ENCODE data around the gene MB21D2.
A peak's percentile ranks its signal among the peaks of the same experiment; 100 is the strongest.

MB21D2 gene

GRCh38 chr3:192843723-192844485, 73.8 kb downstream of the MB21D2 start:
- peaks cover 43% of the 10 kb centered on the region for H3K4me1 Mint-ChIP-seq
- no peak overlapping the region for H3K4me3 Mint-ChIP-seq
- H3K36me3 Mint-ChIP-seq = peaks cover 7% of the 10 kb centered on the region
- H3K9me3 Mint-ChIP-seq = no peaks in the 10 kb centered on the region
- H3K27ac Mint-ChIP-seq = no peak overlapping the region
- no peak for ATAC-seq
- H3K27me3 Mint-ChIP-seq = peaks cover 10% of the 10 kb centered on the region

GRCh38 chr3:192843119-192843518, 74.5 kb downstream of the MB21D2 start:
- peaks cover 7% of the 10 kb centered on the region for H3K36me3 Mint-ChIP-seq
- peaks cover 42% of the 10 kb centered on the region for H3K4me1 Mint-ChIP-seq
- no peak for ATAC-seq
- peaks cover 10% of the 10 kb centered on the region for H3K27me3 Mint-ChIP-seq
- H3K9me3 Mint-ChIP-seq = no peaks in the 10 kb centered on the region
- H3K4me3 Mint-ChIP-seq = no peak overlapping the region
- H3K27ac Mint-ChIP-seq = no peak overlapping the region

- peaks cover 10% of the 10 kb centered on the region for H3K27me3 Mint-ChIP-seq
- H3K9me3 Mint-ChIP-seq = no peaks in the 10 kb centered on the region
- peaks cover 7% of the 10 kb centered on the region for H3K36me3 Mint-ChIP-seq
- H3K4me3 Mint-ChIP-seq = no peak overlapping the region
- H3K27ac Mint-ChIP-seq = no peak overlapping the region
- ATAC-seq = no peak
- peaks cover 44% of the 10 kb centered on the region for H3K4me1 Mint-ChIP-seq
Measured at GRCh38 chr3:192842711-192843110, 74.9 kb downstream of the MB21D2 start.

GRCh38 chr3:192842138-192842537, 75.5 kb downstream of the MB21D2 start:
- ATAC-seq = no peak
- peaks cover 44% of the 10 kb centered on the region for H3K4me1 Mint-ChIP-seq
- no peak overlapping the region for H3K27ac Mint-ChIP-seq

GRCh38 chr3:192841428-192841827, 76.2 kb downstream of the MB21D2 start:
- H3K36me3 Mint-ChIP-seq = peaks cover 7% of the 10 kb centered on the region
- H3K27me3 Mint-ChIP-seq = peaks cover 10% of the 10 kb centered on the region
- no peaks in the 10 kb centered on the region for H3K9me3 Mint-ChIP-seq
- no peak overlapping the region for H3K4me3 Mint-ChIP-seq
- H3K27ac Mint-ChIP-seq = no peak overlapping the region
- no peak for ATAC-seq
- peaks cover 44% of the 10 kb centered on the region for H3K4me1 Mint-ChIP-seq

More at GRCh38 chr3:192842138-192842537, 75.5 kb downstream of the MB21D2 start:
- no peaks in the 10 kb centered on the region for H3K9me3 Mint-ChIP-seq
- H3K36me3 Mint-ChIP-seq = peaks cover 7% of the 10 kb centered on the region
- peaks cover 10% of the 10 kb centered on the region for H3K27me3 Mint-ChIP-seq
- H3K4me3 Mint-ChIP-seq = no peak overlapping the region

GRCh38 chr3:192840143-192840836, 77.4 kb downstream of the MB21D2 start:
- Mint-ChIP-seq H3K9me3 (no peaks in the 10 kb centered on the region), H3K36me3 (peaks cover 7% of the 10 kb centered on the region), H3K4me3 (no peak overlapping the region), H3K27me3 (peaks cover 10% of the 10 kb centered on the region), H3K4me1 (peaks cover 43% of the 10 kb centered on the region), H3K27ac (peak overlapping the region; percentile 31)
- no peak for ATAC-seq

- ATAC-seq = no peak
Measured at GRCh38 chr3:192835818-192836815, 81.5 kb downstream of the MB21D2 start.

GRCh38 chr3:192834428-192834827, 83.2 kb downstream of the MB21D2 start:
- Mint-ChIP-seq H3K4me3 (no peak overlapping the region), H3K9me3 (no peaks in the 10 kb centered on the region), H3K4me1 (peaks cover 34% of the 10 kb centered on the region), H3K27ac (no peak overlapping the region), H3K36me3 (no peaks in the 10 kb centered on the region), H3K27me3 (no peaks in the 10 kb centered on the region)
- ATAC-seq = no peak

More at GRCh38 chr3:192835818-192836815, 81.5 kb downstream of the MB21D2 start:
- Mint-ChIP-seq H3K9me3 (no peaks in the 10 kb centered on the region), H3K4me1 (peaks cover 35% of the 10 kb centered on the region), H3K27ac (peak overlapping the region; percentile 77), H3K36me3 (no peaks in the 10 kb centered on the region), H3K4me3 (no peak overlapping the region), H3K27me3 (no peaks in the 10 kb centered on the region)

GRCh38 chr3:192833177-192833890, 84.3 kb downstream of the MB21D2 start:
- Mint-ChIP-seq H3K27me3 (no peaks in the 10 kb centered on the region), H3K36me3 (no peaks in the 10 kb centered on the region), H3K27ac (no peak overlapping the region), H3K4me1 (peaks cover 34% of the 10 kb centered on the region), H3K9me3 (no peaks in the 10 kb centered on the region), H3K4me3 (no peak overlapping the region)
- ATAC-seq = no peak

GRCh38 chr3:192831801-192832347, 85.8 kb downstream of the MB21D2 start:
- ATAC-seq = no peak
- peaks cover 5% of the 10 kb centered on the region for H3K36me3 Mint-ChIP-seq
- H3K27me3 Mint-ChIP-seq = no peaks in the 10 kb centered on the region
- H3K9me3 Mint-ChIP-seq = peaks cover 4% of the 10 kb centered on the region
- H3K4me3 Mint-ChIP-seq = no peak overlapping the region
- peaks cover 20% of the 10 kb centered on the region for H3K4me1 Mint-ChIP-seq
- H3K27ac Mint-ChIP-seq = peak overlapping the region; percentile 49

GRCh38 chr3:192831111-192831644, 86.5 kb downstream of the MB21D2 start:
- ATAC-seq = peak; percentile 64
- H3K4me3 Mint-ChIP-seq = peak overlapping the region; percentile 16
- H3K27ac Mint-ChIP-seq = peak overlapping the region; percentile 49
- H3K27me3 Mint-ChIP-seq = no peaks in the 10 kb centered on the region
- H3K4me1 Mint-ChIP-seq = peaks cover 17% of the 10 kb centered on the region
- H3K36me3 Mint-ChIP-seq = peaks cover 5% of the 10 kb centered on the region
- peaks cover 4% of the 10 kb centered on the region for H3K9me3 Mint-ChIP-seq

GRCh38 chr3:192830291-192831110, 87.2 kb downstream of the MB21D2 start:
- H3K27ac Mint-ChIP-seq = peak overlapping the region; percentile 49
- peaks cover 4% of the 10 kb centered on the region for H3K9me3 Mint-ChIP-seq
- peak; percentile 44 for ATAC-seq
- H3K4me1 Mint-ChIP-seq = peaks cover 24% of the 10 kb centered on the region
- H3K27me3 Mint-ChIP-seq = no peaks in the 10 kb centered on the region
- no peak overlapping the region for H3K4me3 Mint-ChIP-seq
- H3K36me3 Mint-ChIP-seq = peaks cover 5% of the 10 kb centered on the region

GRCh38 chr3:192827863-192828594, 89.6 kb downstream of the MB21D2 start:
- H3K4me3 Mint-ChIP-seq = no peak overlapping the region
- no peak overlapping the region for H3K27ac Mint-ChIP-seq
- H3K36me3 Mint-ChIP-seq = peaks cover 12% of the 10 kb centered on the region
- ATAC-seq = no peak
- peaks cover 32% of the 10 kb centered on the region for H3K4me1 Mint-ChIP-seq
- H3K9me3 Mint-ChIP-seq = peaks cover 4% of the 10 kb centered on the region
- no peaks in the 10 kb centered on the region for H3K27me3 Mint-ChIP-seq
